ENCODE data around the gene SLC37A1.
A peak's percentile ranks its signal among the peaks of the same experiment; 100 is the strongest.

SLC37A1 gene

GRCh38 chr21:42525676-42526378 lies 12.2 kb downstream of the SLC37A1 start:
- TF ChIP-seq CTCF (IDR thresholded peaks at IDR 0.05) = no peak
- peak overlapping the region in 1 of 2 donors; percentile 69 for H3K27ac ChIP-seq
- H3K4me3 ChIP-seq = no peak overlapping the region
- DNase-seq (ENCODE audit: low spot score) = peak; percentile 24

- Histone ChIP-seq H3K27ac (no peak overlapping the region), H3K4me3 (no peak overlapping the region)
- TF ChIP-seq CTCF (IDR thresholded peaks at IDR 0.05) = no peak
- peak; percentile 70 for DNase-seq (ENCODE audit: low spot score)
These were observed 12.7 kb downstream of the SLC37A1 start for GRCh38 chr21:42526379-42526727.

- Histone ChIP-seq H3K4me3 (no peak overlapping the region), H3K27ac (peak overlapping the region; percentile 72 to 83)
- TF ChIP-seq CTCF (IDR thresholded peaks at IDR 0.05) = no peak
- no peak for DNase-seq (ENCODE audit: low spot score)
These were observed 13.5 kb downstream of the SLC37A1 start for GRCh38 chr21:42527127-42527488.

- DNase-seq (ENCODE audit: low spot score) = peak; percentile 61
- TF ChIP-seq CTCF (IDR thresholded peaks at IDR 0.05) = no peak
- Histone ChIP-seq H3K4me3 (peak overlapping the region; percentile 62), H3K27ac (peak overlapping the region; percentile 72 to 83)
These were observed 14.0 kb downstream of the SLC37A1 start for GRCh38 chr21:42527489-42528158.

- no peak for TF ChIP-seq CTCF (IDR thresholded peaks at IDR 0.05)
- Histone ChIP-seq H3K4me3 (no peak overlapping the region), H3K27ac (no peak overlapping the region)
- no peak for DNase-seq (ENCODE audit: low spot score)
These were observed 16.5 kb downstream of the SLC37A1 start for GRCh38 chr21:42530167-42530518.

GRCh38 chr21:42531771-42532170 lies 18.1 kb downstream of the SLC37A1 start:
- Histone ChIP-seq H3K27ac (no peak overlapping the region), H3K4me3 (no peak overlapping the region)
- DNase-seq (ENCODE audit: low spot score) = peak; percentile 59
- TF ChIP-seq CTCF (IDR thresholded peaks at IDR 0.05) = no peak

Data from coronary artery (tissue), 2 donors.